ENCODE measurements around the gene C1orf232.

Gene C1orf232

DNA sequence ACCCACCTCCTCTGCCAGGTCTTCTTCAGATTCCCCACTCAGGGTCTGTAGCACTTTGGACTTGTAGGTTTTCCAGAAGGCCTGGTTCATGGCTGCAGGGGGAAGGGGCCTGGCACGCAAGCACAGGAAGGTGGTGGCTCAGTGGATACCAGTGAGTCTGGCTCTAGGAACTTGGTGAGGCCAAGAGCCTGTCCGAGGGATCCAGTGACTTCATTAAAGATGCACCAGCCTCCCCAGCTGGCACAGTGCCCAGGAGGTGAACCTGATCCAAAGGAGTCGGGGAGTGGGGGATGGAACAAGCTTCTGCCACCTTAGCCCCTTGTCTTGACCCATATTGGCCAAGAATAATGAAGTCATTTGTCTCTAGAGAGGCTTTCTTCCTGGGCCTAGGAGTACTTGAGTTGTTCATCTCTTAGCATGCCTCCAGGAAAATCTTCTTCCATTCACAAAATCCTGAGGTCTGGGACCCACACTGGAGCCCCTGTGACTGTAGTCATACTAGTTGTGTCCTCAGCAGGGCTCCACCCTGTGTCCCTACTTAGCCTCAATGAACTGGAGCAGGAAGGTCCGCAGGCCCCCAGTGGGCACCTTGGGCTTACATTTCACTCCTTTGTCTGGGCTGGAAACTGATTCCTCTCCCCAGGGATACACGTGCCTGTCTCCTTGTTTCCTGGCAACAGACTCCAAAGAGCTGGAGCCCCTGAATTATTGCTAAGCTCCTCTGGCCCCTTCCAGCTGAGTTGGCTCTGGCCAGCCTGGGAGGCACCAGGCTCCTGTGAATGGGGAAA lies at the start of gene C1orf232:
C1orf232 (minus strand) TSS at position 554 of the 788 bp plus-strand sequence; CDS start at position 90, 464 bp downstream.
- DNase-seq (ENCODE audit: low read depth): no peak

DNA sequence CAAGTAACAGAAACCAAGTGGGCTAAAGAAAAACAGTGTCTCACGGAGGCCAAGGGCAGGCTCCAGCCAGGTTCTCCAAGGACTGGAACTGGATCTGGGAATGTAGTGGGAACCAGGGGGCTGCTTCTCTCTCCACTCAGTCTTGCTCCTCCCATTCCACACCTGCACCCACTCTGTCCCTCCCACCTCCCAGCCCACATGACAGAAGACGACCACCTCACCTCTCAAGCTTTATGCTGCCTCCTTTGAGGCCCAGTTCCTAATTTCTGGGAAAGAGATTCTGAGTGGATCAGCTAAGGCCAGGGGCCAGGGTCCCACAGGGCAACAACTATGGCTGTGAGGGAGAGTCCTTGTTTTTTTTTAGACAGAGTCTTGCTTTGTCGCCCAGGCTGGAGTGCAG lies 46.5 kb upstream of the C1orf232 start:
- DNase-seq (ENCODE audit: low read depth): no peak

DNA sequence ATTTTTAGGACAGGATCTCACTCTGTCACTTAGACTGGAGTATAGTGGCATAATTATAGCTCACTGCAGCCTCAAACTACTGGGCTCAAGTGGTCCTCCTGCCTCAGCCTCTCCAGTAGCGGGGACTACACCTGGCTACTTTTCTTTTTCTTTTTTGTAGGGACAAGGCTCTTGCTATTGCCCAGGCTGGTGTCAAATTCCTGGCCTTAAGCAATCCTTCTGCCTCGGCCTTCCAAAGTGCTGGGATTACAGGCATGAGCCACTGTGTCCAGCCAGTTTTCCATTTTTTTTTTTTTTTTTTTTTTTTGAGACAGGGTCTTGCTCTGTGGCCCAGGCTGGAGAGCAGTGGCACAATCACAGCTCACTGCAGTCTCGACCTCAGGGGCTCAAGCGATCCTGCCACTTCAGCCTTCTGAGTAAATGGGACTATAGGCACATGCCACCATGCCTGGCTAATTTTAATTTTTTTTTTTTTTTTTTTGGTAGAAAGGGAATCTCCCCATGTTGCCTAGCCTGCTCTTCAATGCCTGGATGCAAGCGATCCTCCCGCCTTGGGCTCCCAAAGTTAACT lies 44.7 kb upstream of the C1orf232 start:
- DNase-seq (ENCODE audit: low read depth): no peak

DNA sequence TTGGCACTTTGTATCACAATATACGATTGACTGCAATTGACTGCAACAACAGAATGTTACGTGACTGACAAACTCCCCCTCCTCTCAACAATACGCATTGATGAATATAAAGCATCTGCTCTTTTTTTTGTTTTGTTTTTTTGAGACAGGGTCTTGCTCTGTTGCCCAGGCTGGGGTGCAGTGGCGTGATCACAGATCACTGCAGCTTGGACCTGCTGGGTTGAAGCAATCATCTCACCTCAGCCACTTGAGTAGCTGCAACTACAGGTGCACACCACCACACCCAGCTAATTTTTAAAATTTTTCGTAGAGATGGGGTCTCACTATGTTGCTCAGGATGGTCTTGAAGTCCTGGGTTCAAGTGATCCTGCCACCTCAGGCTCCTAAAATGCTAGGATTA lies 44.0 kb upstream of the C1orf232 start:
- no peak for DNase-seq (ENCODE audit: low read depth)

GRCh38 chr1:26210147-26210870 lies 41.5 kb upstream of the C1orf232 start:
- DNase-seq (ENCODE audit: low read depth): no peak

GRCh38 chr1:26203642-26204318 lies 35.0 kb upstream of the C1orf232 start:
- DNase-seq (ENCODE audit: low read depth): no peak

DNA sequence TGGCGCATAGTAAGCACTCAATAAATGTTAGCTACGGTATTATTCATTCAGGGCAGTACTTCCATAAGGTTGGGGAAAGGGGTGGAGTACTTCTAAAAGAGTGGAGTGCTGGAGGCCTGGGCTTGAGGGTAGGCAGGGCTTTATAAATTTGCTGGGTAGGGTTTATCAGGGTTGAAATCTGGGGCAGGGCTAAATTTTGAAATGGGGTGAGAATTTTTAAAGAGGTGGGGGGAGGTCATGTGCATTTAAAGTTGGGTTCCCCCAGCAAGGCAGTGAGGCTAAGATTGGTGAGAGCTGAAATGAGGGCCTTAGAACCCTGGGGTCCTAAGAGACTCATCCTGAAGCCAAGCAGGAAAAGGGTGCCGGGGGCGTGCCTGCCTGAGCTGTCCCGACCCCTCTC lies 31.6 kb upstream of the C1orf232 start:
- DNase-seq (ENCODE audit: low read depth): no peak

- DNase-seq (ENCODE audit: low read depth): no peak
These were observed 29.1 kb upstream of the C1orf232 start for GRCh38 chr1:26197813-26198212.

- DNase-seq (ENCODE audit: low read depth): no peak
These were observed 28.5 kb upstream of the C1orf232 start for GRCh38 chr1:26197301-26197700.

GRCh38 chr1:26195805-26196204 lies 27.0 kb upstream of the C1orf232 start:
- no peak for DNase-seq (ENCODE audit: low read depth)

DNA sequence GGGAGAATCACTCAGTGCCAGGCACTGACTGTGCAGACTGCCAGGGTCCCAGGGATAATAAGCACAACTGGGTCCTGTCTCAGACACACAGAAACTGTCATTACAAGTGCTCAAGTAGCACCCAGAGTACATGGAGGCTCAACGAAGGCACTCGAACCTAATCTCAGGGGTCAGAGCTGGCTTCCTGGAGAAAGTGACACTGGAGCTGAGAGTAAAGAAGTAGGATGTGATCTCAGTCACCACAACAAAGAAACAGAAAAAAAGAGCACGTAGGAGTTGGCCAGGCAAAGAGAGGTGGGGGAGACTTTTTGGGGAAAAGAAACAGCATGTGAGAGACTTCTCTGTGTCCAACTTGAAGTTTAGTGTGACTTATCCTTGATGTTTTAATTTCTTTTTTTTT lies 23.0 kb upstream of the C1orf232 start:
- peak; percentile 15 for DNase-seq (ENCODE audit: low read depth)

DNA sequence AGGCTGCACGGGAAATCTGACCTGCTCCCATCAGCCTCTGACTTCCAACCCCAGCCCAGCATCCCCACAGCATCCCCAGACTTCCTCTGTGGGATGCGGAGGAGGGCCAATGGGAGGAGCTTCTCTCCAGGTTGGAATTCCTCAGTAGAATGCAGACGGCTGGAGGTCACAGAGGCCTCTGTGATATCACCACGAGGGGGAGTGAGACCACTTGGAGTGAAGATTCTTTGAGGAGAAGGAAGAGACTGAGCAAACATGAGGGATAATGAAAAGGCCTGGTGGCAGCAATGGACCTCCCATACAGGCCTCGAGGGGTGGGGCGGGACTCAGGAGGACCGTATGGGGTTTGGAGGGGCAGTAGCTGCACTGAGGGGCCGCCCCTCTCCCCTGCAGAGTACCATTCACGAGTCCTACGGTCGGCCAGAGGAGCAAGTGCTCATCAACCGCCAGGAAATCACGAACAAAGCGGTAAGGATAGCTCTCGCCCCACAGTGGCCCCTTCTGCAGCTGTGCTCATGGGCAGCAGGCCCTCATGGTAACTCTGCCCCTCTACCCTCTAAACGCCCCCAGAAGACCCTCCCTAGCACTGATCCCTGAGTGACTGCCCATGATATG lies 21.7 kb upstream of the C1orf232 start, which contains the start of gene CATSPER4:
CATSPER4 (plus strand) TSS at position 230 of the 615 bp plus-strand sequence; CDS start at position 256, 26 bp downstream.
- DNase-seq (ENCODE audit: low read depth): no peak

DNA sequence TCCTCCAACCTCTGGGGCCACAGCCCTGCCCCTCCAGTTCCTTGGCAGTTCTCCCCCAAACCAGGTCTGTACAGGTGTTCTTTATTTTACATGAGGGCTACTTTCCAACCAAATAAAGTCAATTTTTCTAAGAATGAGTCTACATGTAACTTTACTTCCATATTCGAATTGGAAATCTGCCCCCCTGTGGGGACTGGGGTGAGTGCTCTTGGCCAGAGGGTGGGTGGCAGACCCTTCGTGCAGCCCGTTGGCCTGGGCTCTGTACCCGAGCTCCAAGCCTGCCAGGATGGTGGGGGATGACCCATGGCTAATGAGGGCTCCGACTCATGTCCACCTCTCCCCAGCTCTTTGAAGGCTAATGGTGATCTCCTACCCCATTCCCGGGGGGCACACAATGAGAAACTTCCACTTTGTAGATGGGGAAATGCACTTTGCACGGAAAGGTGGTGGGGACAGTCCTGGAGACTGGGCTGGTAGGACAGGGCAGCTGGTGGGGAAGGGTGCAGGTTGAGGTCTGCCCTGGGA lies 21.1 kb upstream of the C1orf232 start:
- no peak for DNase-seq (ENCODE audit: low read depth)

- DNase-seq (ENCODE audit: low read depth): no peak
These were observed 20.6 kb upstream of the C1orf232 start for GRCh38 chr1:26189331-26189730.

DNA sequence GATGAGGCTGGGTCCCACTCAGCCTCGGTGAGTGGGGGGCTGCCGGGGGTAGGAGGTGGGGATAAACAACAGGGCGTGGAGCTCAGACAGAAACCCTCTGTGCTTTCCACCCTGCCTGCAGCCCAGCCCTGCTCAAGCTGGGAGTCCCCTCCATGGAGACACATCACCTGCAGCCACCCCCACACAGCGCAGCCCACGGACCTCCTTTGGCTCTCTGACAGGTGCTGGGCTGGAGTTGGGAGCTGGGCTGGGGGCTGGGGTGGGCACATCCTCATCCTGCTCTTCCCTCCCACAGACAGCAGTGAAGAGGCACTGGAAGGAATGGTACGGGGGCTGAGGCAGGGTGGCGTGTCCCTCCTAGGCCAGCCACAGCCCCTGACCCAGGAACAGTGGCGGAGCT lies 19.7 kb upstream of the C1orf232 start:
- DNase-seq (ENCODE audit: low read depth): no peak

GRCh38 chr1:26187882-26188281 lies 19.1 kb upstream of the C1orf232 start:
- DNase-seq (ENCODE audit: low read depth): no peak

GRCh38 chr1:26184883-26185282 lies 16.1 kb upstream of the C1orf232 start:
- no peak for DNase-seq (ENCODE audit: low read depth)

DNA sequence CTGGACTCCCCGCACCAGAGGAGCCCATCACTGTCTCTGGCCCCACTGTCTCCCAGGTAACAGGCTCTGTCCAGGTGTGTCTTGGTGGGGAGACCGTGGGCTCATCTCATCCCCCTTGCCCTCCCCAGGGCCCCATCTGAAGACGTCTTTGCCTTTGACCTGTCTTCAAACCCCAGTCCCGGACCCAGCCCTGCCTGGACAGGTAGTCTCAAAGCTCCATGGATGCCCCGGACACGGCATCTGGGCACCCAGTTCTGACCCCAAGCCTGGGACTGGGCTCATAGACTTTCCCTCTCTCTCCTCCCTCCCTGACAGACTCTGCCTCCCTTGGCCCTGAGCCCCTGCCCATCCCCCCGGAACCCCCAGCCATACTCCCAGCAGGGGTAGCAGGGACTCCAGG lies 15.3 kb upstream of the C1orf232 start:
- no peak for DNase-seq (ENCODE audit: low read depth)

- DNase-seq (ENCODE audit: low read depth): no peak
These were observed 13.6 kb upstream of the C1orf232 start for GRCh38 chr1:26182383-26182696.

DNA sequence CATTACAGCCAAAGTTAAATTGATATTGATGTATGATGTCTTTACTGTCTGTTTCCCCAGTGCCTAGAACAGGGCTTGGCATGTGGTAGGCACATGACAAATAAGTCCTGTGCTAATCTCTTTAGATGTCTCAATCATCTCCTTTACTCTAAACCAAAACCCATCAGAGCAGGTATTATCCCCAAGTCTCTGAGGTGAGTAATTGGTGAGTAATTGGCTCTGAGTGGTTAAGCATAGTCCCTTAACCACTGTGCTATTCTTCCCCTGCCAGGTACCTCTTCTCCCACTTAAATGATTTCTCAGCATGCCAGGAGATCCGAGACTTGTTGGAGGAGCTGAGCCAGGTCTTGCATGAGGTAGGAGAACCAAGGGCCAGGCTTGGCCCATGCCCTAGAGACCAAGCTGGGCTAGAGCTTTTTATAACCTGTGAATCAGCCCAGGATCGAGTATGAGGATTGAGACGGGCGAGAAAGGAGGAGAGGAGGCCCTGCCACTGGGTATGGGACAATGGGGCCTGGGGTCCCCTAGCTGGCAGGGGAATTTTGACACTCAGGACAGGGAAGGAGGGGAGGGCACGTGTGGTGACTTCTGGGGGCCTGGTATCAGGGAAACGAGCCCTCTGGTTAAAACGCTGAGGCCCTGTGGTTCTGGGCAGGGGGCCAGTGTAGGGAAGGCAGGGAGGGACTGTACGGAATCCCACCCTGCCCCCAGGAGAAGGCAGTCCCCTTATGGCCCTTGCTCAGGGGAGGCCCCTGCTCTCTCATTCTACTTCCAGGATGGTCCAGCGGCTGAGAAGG lies 13.0 kb upstream of the C1orf232 start:
- DNase-seq (ENCODE audit: low read depth): no peak

DNA sequence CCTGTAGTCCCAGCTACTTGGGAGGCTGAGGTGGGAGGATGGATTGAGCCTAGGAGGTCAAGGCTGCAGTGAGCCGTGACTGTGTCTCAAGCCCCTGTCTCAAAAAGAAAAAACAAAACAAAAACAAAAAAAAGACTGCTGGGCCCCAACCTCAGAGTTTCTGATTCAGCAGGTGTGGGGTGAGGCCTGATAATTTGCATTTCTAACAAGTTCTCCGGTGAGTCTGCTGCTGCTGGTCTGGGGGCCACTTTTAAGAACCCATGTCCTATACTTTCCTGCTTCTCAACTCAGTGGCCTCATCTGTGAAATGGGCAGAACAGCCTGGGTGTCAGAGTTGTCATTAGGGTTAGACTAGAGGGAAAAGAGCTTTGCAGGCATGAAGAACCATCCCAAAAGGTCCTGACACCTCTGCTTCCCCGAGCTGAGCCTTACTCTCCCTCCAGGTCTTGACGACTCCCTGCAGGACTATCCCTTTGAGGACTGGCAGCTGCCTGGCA lies 11.3 kb upstream of the C1orf232 start:
- DNase-seq (ENCODE audit: low read depth): no peak

All from activated T-cell treated with anti-CD3 and anti-CD28 coated beads for 48 hours (primary cell).